ENCODE data around the gene PARN. TPM values are rescaled to one million over a fixed set of nuclear protein-coding genes. Genes with fewer than 3 reads are reported as not detected.

Gene PARN
- total RNA-seq, 1 donor from 2014 or later, result 16.8 TPM

- intact Hi-C loops (cut with micrococcal nuclease), result no loop called here
- Histone ChIP-seq H3K4me3 (no peak overlapping the region), H3K27me3 (ENCODE audit: low read depth) (no peaks in the 10 kb centered on the region), H3K9me3 (replicated peaks) (no peaks in the 10 kb centered on the region), H3K4me1 (no peaks in the 10 kb centered on the region), H3K27ac (replicated peaks) (no peak overlapping the region), H3K36me3 (no peaks in the 10 kb centered on the region)
- TF ChIP-seq CTCF (IDR thresholded peaks at IDR 0.05; ENCODE audit: borderline replicate concordance), result no peak
- no peak for DNase-seq
Observed at GRCh38 chr16:14472357-14472756, 157.7 kb downstream of the PARN start.

- Histone ChIP-seq H3K36me3 (no peaks in the 10 kb centered on the region), H3K27me3 (ENCODE audit: low read depth) (no peaks in the 10 kb centered on the region), H3K4me3 (no peak overlapping the region), H3K27ac (replicated peaks) (no peak overlapping the region), H3K4me1 (no peaks in the 10 kb centered on the region), H3K9me3 (replicated peaks) (no peaks in the 10 kb centered on the region)
- no peak for TF ChIP-seq CTCF (IDR thresholded peaks at IDR 0.05; ENCODE audit: borderline replicate concordance)
- DNase-seq, result no peak
- intact Hi-C loops (cut with micrococcal nuclease), result no loop called here
Observed at GRCh38 chr16:14470788-14471187, 159.3 kb downstream of the PARN start.

- intact Hi-C loops (cut with micrococcal nuclease), result no loop called here
- TF ChIP-seq CTCF (IDR thresholded peaks at IDR 0.05; ENCODE audit: borderline replicate concordance), result no peak
- DNase-seq, result no peak
- Histone ChIP-seq H3K27ac (replicated peaks) (no peak overlapping the region), H3K9me3 (replicated peaks) (peaks cover 18% of the 10 kb centered on the region), H3K4me1 (peaks cover 3% of the 10 kb centered on the region), H3K27me3 (ENCODE audit: low read depth) (no peaks in the 10 kb centered on the region), H3K4me3 (no peak overlapping the region), H3K36me3 (peaks cover 10% of the 10 kb centered on the region)
Observed at GRCh38 chr16:14465799-14466198, 164.3 kb downstream of the PARN start.

- no peak overlapping the region for H3K27ac ChIP-seq (replicated peaks)
- TF ChIP-seq CTCF (IDR thresholded peaks at IDR 0.05; ENCODE audit: borderline replicate concordance), result no peak
- peaks cover 18% of the 10 kb centered on the region for H3K9me3 ChIP-seq (replicated peaks)
- no peaks in the 10 kb centered on the region for H3K27me3 ChIP-seq (ENCODE audit: low read depth)
- intact Hi-C loops (cut with micrococcal nuclease), result no loop called here
- peaks cover 10% of the 10 kb centered on the region for H3K36me3 ChIP-seq
- no peak overlapping the region for H3K4me3 ChIP-seq
- H3K4me1 ChIP-seq, result peaks cover 3% of the 10 kb centered on the region
- DNase-seq, result no peak
Observed at GRCh38 chr16:14464796-14465195, 165.3 kb downstream of the PARN start.

- intact Hi-C loops (cut with micrococcal nuclease), result no loop called here
- peaks cover 10% of the 10 kb centered on the region for H3K36me3 ChIP-seq
- H3K4me1 ChIP-seq, result peaks cover 3% of the 10 kb centered on the region
- H3K4me3 ChIP-seq, result no peak overlapping the region
- peaks cover 18% of the 10 kb centered on the region for H3K9me3 ChIP-seq (replicated peaks)
- H3K27me3 ChIP-seq (ENCODE audit: low read depth), result no peaks in the 10 kb centered on the region
- no peak for DNase-seq
- H3K27ac ChIP-seq (replicated peaks), result no peak overlapping the region
- TF ChIP-seq CTCF (IDR thresholded peaks at IDR 0.05; ENCODE audit: borderline replicate concordance), result no peak
Observed at GRCh38 chr16:14464192-14464591, 165.9 kb downstream of the PARN start.

- DNase-seq, result no peak
- intact Hi-C loops (cut with micrococcal nuclease), result no loop called here
Observed at GRCh38 chr16:14462811-14463210, 167.2 kb downstream of the PARN start.

More at GRCh38 chr16:14462811-14463210, 167.2 kb downstream of the PARN start:
- no peak for TF ChIP-seq CTCF (IDR thresholded peaks at IDR 0.05; ENCODE audit: borderline replicate concordance)
- no peak overlapping the region for H3K27ac ChIP-seq (replicated peaks)
- no peak overlapping the region for H3K4me3 ChIP-seq
- peaks cover 3% of the 10 kb centered on the region for H3K4me1 ChIP-seq
- H3K9me3 ChIP-seq (replicated peaks), result peaks cover 18% of the 10 kb centered on the region
- no peaks in the 10 kb centered on the region for H3K27me3 ChIP-seq (ENCODE audit: low read depth)
- H3K36me3 ChIP-seq, result peaks cover 10% of the 10 kb centered on the region
